ENCODE data around the gene NXF1.
"Not testable (repeated sequence)": the region's sequence is repeated elsewhere in the genome, so short reads cannot be mapped to it uniquely, and the experiment has no call there.

Gene NXF1

DNA sequence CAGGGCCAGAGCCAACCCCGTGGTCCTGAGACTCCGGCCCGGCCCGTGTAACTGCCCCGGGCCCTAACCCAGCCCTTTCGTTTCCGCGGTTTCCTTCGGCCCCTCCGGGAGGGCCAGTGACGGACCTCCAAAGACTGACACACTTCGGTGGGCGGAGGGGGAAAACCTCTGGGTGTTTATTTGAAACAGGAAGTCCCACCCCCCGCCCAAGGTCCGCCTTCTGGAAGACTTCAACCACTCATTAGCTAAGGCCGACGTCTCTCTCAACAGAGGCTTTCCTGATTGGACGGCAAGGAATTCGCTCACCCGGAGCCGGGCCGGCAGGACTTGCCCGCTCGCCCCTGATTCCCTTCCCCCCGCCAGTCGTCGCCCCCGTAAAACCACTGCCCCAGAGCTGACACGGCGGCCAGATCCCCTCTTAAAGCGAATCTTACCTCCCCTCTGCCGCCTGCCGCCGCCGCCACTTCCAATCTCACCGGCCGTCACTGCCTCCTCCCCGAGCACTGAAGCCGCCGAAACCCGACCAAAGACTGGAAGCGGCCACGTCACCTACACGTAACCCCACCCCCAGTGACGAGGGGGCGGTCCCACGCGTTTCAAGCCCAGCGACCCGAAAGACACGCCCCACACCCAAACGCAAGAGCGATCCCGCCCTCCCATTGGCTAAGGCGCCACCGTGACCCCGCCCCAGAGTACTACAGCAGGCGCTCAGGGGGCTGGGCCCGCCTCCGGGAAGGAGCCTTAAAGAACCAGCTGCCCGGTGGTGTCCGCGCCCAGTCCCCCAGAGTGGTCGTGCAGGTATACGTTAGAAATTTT lies 26.5 kb upstream of the NXF1 start, which contains the start of gene STX5:
Gene STX5 (minus strand): TSS at position 532 of the 816 bp plus-strand sequence. CDS start 808 bp downstream, outside the sequence.
- peak; percentile 94 for DNase-seq

DNA sequence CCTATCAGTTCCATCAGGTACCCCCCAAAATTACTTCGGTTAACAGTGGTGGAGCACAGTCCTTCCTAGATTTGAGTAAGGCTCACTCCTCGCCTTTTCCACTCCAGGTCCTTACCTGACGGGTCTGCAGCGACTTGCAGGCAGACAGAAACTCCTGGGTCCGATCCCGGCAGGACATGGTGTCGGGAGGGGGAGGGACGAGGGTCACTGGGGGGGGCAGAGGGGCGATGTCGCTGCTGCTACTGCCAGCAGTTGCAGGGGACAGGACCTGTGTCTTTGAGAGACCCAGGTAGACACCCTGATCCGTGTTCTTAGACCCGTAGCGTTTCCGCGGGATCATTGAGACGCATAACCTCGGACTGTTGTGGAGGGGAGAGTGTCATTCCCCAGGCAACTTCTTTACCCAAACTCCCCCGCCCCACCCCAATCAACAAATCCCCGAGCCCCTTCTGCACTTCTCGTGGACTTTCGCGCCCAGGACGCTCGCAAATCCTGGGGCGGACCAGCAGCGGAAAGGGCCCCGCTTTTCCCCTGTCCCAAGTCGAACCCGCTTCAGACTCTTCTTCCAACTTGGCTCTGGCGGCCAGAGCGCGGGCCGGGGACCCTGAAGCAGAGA lies 25.8 kb upstream of the NXF1 start:
- no peak for DNase-seq

DNA sequence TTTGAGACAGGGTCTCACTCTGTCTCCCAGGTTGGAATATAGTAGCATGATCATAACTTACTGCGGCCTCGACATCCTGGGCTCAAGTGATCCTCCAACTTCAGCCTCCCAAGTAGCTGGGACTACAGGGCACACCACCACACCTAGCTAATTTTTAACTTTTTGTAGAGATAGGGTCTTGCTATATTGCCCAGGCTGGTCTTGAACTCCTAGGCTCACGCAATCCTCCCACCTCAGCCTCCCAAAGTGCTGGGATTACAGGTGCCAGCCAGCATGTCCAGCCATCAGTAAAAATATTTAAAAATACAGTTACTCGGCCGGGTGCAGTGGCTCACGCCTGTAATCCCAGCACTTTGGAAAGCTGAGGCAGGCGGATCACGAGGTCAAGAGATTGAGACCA lies 22.9 kb upstream of the NXF1 start:
- not testable (repeated sequence) for DNase-seq

DNA sequence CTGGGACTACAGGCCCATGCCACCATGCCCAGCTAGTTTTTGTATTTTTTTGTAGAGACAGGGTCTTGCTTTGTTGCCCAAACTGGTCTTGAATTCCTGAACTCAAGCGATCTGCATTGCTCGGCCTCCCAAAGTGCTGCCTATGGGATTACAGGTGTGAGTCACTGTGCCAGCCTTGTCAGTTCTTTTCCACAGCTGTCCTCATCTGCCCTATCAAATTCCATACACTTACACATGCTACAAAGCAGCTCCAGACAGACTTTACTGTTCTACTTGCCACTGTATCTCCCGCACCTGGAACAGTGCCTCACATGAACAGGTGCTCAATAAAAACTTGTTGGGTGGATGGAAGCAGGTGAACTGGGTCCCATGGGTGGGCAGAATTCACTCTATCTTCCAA lies 18.4 kb upstream of the NXF1 start:
- DNase-seq = no peak

DNA sequence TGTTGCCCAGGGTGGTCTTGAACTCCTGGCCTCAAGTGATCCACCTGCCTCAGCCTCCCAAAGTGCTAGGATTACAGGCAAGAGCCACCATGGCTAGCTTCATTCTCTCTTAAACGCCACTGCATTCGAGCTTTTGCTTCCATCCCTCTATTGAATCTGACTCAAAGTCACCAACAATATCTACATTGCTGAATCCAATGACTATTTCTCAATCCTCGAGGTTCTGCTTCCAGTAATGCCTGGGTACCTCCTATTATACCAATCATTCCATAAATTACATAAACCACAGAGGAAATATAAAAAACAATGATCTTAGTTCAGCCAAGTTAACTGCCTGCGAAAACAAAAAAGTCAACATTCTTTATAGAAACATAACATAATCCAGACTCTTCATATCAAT lies 11.9 kb upstream of the NXF1 start:
- no peak for DNase-seq

DNA sequence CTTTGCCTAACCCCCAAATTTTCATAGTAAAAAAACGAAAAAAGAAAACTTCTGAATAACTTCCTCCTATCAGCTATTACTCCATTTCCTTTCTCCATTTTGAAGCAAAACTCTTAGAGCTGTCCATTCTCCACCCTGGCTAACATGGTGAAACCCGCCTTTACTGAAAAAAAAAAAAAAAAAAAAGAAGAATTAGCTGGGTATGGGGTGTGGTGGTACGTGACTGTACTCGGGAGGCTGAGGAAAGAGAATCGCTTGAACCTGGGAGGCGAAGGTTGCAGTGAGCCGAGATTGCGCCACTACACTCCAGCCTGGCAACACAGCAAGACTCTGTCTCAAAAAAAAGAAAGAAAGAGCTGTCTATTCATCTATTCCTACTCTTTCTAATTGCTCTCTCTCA lies 11.3 kb upstream of the NXF1 start:
- no peak for DNase-seq

DNA sequence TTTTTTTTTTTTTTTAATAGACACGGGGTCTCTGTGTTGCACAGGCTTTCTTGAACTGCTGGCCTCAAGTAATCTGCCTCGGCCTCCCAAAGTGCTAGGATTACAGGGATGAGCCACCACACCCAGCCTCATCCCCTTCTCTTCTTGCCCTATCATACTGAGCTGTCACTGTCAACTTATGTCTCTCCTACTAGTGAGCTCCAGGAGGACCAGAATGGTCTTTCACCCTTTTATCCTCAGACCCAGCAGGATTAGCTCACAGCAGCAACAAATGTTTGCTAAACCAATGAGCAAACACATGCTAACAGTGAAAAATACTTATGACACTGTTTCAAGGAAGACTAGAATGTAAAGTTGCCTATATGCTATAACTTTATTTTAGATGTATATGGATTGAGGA lies 6.4 kb upstream of the NXF1 start:
- DNase-seq = no peak

DNA sequence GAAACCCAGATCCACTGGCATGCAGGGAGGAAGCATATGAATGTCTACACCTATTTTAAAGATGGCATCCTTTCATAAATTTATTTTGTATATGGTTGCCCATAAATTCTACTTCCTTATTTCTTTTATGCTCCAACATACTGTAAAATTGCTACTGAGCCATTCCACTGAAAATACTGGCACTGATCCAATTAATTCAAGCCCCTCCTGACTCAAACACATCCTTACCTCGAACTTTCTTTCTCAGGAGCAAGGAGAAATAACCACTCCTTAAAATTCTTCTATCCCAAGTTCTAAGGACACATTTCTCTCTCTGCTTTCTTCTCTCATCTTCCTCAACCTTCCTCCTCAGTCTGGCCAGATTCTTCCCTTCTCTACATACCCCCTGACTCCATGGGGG lies 5.5 kb upstream of the NXF1 start:
- DNase-seq = no peak

DNA sequence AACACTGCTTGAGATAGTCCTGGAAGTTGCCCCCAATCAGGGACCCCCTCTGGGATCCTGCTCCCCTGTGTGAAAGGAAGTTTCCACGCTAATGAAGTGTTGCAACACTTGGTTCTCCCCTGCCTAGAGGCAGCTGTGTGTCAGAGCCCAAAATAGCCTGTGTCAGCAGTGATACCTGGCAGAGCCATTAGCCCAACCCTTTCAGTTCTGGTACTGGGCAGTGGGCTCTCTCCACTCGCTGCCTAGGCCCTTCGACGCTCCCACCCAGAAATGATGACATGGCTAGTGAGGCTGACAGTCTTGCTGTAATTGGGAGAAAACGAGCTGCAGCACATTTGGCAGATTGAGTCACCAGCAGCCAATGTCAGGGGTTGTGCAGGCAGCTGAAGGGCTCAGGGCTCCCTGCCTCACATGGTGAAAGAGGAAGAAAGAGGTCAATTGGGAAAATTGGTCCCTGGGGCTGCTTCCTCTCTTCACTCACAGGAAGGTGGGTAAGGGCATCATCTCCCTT lies 1.4 kb upstream of the NXF1 start:
- DNase-seq = no peak

DNA sequence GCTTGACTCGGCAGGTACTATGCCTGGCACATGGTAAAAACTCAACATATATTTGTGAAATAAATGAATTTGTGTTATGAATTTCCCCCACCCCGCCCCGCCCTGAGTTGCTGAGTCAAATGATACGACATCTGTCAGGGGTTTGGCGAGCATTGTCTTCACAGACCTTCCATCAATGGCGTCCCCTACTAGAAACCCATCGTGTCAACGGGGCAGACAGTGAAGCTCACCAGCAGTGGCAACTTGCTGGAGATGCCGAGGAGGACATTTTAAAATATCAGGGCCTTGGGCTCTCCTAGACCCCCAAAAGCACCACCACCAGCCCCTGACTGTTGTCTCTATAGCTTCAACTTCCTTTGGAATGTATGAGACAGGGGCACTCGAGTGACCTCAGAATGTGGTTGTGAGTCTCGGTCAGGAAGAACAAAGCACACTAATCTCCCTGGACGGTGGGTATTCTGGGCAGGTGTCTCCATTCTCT lies 761 bp upstream of the NXF1 start:
- no peak for DNase-seq

DNA sequence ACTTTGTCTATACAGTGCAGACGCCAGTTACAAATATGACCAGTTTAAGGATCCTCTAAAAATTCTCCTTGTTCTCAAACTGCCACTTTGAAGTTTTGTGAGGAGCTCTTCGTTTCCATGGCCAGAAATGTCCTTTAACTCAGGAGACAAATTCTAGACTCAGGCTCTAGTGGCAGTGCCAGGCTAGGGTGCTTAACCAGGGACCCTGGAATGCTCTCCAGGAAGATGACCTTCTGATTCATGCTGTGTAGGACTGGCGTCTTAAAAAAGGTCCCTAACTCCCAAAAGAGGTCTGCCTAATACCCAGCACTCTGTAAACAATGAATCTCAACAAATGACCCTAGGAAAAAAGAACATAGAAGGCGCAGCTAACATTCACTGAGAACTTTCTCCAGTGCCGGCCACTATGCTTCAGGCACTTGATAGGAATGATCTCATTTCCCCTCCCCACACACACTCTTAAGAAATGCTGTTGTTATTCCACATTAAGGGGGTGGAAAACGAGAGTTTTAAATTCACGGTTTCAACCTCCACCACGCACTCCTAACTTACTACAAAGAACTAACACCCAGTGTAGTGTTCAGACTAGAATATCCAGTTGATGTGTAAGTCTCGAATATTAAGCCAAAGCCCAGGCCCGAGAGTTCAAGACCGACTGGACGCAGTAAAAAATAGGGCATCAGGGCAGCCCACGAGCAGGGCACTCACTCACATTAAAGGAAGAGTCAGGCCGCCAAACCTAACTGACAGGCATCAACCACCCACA lies 747 bp downstream of the NXF1 start:
- no peak for DNase-seq

DNA sequence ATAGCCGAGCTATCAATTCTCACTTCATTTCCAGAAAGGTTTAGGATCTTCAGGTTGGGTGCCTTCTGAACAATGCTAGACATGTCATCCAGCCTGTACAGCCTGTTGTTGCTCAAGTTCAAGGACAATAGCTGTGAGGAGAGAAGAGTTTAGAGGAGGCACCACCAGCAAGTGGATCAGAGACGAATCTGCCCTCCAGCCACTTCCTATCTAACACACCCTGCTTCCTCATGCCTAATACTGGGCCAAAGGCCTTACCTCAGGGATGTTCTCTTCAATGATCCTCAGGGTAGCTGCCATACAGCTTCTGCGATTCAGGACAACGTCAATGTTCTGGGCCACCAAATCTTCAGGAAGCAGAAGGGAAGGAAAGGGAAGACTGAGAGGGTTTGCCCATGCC lies 4.2 kb downstream of the NXF1 start:
- DNase-seq = no peak

DNA sequence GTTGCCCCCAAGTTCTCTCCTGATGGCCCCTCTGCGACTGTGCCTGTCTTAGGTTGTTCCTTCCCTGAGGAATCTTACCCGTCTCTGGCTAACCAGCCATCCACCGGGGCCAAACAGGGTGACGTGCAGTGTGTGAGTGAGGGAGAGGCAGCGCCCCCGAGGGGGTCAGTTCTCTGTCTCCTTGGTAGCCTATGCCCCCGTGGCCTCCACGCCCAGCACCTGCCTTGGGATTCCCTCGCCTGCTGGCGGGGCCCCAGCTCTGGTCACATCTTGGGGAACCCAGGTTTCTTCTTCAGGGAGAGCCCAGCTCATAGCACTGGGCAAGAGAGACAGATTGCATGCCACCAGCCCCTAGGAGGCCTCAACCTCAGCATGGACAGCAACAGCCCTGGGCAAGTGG lies 5.8 kb downstream of the NXF1 start:
- no peak for DNase-seq

DNA sequence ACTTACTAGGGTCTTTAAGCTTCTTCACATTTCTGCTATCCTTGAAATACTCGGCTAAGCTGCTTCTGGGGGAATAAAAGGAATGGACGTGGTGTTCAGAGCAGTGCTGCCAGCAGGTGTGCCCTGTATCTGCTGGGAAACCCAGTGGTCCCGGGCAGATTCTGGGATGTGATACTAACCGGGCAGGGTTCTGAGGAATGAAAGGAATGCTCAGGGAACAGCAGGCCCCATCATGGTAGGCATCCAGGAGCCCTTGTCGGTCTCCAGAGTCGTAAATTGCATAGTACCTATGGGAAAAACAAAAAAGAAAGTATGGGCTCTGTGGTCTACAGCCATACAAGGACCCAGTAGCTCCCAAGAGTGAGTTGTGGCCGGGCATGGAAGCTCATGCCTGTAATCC lies 9.0 kb downstream of the NXF1 start:
- no peak for DNase-seq

DNA sequence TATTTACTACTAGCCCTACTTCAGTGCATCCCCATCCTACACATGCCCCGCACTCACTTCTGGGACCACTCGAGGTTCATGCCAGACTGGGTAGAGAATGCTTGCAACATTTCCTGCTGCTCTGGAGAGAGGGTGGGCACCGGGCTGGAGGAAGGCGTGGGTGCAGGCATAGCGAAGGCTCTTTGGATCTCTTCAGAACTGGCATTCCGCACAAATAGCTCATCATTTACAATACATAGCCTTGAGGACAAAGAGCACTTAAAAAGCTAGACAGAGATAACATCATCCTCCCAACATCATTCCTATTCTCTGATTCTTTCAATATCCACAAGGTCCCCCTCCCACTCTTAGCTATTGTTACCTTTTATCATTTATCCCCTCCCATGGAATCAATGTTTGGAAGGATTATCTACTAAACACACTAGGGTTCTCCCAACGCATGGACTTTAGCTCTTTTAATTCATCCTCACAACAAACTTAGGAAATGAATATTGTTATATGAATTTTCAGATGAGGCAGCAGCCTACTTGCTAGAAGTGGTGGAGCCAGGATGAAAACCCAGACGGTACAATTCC lies 11.0 kb downstream of the NXF1 start:
- DNase-seq = no peak

DNA sequence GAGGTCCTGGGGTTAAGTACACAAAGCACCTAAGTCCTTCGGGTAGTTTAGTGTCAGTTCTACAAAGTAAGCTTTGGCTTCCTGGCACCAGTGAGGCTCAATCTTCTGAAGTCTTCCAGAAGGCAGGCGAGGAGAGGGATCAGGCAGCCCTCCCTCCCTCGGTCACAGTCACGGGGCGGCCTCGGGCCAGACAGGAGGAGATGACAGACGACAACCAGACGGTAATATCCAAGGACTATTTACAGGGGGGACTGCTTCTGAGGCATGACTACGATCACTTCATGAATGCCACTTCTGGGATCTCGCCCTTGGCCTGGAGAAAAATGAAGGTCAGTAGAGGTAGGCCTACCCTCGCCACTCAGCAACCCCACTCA lies 13.1 kb downstream of the NXF1 start:
- no peak for DNase-seq

DNA sequence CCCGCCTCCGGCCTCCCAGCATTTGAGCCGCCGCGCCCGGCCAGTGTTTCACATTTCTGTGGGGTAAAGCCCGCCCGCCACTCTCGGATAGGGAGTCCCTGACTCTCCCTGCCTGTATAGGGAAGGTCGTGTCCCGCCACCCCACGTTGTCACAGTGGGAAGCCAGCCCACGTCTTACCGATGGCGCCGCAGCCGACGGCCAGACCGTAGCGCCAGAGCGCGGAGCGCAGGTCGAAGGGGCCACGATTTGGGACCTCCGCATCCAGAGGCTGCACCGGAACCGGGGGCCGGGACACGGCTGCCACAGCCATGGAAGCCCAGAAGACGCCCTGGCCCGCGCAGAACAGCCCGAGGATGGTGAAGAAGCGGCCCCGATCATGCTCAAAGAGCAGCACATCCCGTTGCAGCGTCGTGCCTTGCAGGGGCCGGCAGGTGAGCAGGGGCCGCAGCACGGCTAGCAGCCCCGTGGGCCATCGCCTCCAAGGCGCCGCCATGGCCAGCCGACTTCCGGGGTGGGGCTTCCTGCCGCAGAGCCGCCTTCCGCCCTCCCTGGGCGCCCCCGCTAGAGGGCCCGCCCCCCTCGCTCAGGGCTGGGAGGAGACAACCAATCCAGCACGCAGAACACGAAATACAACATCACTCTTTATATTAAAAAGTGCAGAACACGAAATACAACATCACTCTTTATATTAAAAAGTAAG lies 13.6 kb downstream of the NXF1 start, which contains the start of gene TMEM223:
Gene TMEM223 (minus strand): TSS at position 506 of the 701 bp plus-strand sequence. CDS start 12 bp downstream, at position 494.
- peak; percentile 17 for DNase-seq

DNA sequence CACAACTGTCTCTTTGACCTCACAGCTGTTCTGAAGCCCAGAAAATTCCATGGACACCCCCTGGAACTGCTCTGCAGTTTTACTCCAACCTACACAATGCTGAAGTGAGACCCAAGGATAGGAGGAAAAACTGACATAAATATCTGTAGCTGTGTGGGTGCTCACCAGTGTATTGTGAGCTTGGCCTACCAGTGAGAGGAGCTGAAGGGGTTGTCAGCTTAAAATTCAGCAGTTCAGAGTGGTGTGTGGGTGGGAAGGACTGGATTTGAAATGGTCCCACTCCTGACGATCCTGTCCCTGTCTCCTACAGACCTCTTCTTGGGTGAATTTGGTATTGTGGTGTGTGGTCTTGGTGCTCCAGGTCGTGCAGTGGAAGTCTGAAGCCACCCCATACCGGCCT lies 15.7 kb downstream of the NXF1 start:
- no peak for DNase-seq

DNA sequence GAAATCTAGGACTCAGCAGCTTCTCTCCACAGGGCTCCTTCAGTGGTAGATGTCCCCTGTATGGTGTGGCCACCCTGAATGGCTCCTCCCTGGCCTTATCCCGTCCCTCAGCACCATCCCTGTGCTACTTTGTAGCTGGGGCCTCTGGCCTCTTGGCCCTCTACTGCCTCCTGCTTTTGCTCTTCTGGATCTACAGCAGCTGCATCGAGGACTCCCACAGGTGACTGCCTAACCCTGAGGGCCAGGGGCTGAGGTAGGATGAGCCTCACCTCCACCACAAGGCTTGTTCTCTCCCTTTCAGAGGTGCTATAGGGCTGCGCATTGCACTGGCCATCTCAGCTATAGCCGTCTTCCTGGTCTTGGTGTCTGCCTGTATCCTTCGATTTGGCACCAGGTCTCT lies 16.2 kb downstream of the NXF1 start:
- DNase-seq = no peak

DNA sequence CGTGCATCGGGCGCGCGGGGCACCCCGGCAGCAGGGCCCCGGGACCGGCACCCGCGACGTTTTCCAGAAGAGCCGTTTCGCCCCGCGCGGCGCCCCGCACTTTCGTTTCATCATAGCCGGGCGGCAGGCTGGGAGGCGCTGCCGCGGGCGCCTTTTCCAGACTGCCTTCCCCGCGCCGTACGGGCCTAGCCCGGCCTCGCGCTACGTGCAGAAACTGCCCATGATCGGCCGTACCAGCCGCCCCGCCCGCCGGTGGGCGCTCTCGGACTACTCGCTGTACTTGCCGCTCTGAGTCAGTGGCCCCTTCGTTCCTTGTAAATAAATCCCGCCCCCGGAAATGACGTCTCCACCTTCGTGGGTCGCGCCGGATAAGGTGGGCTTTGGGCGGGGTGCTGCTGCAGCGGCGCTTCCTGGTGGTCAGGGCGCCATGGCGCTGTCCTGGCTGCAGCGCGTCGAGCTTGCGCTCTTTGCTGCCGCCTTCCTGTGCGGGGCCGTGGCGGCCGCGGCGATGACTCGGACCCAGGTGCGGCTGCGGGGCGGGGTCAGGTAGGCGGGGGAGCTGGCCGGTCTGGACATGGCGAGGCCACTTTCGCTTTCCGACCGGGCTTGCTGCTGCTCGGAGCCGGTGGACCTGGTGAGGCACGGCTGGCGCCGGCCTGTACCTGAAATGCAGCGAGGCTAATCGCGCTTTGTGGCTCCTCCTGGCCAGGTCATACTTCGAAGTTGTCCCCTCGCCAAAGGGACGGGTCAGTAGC lies 18.1 kb downstream of the NXF1 start, which contains the start of gene TMEM179B:
Gene TMEM179B (plus strand): TSS at position 398 of the 755 bp plus-strand sequence. CDS start 30 bp downstream, at position 428.
- peak; percentile 86 for DNase-seq

DNA sequence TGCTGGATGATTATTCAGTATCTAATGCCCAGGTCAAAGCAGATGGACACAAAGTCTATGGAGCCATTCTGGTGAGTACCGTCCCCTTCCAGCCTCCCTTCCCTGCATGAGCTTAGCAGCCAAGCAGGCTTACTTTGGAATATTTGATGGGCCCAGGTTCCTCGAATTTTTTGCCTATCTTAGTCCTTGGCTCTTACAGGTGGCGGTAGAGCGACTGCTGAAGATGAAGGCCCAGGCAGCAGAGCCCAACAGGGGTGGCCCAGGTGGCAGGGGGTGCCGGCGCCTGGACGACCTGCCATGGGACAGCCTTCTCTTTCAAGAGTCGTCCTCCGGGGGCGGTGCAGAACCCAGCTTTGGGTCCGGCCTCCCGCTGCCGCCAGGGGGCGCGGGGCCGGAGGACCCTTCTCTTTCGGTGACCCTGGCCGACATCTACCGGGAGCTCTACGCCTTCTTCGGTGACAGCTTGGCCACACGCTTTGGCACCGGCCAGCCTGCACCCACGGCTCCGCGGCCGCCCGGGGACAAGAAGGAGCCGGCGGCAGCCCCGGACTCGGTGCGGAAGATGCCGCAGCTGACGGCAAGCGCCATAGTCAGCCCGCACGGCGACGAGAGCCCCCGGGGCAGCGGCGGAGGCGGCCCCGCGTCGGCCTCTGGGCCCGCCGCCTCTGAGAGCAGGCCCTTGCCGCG lies 18.8 kb downstream of the NXF1 start:
- peak; percentile 26 for DNase-seq

Data from NCI-H1417 treated with DMSO at 0.1 percent for 48 hours (cell line).